Right forelimb (tissue), 1 donor: ENCODE measurements around the gene DSC1.
"Not testable (repeated sequence)": the region's sequence is repeated elsewhere in the genome, so short reads cannot be mapped to it uniquely, and the experiment has no call there.

Source experiments
- DNase-seq: peaks from one replicate; pipeline ENCODE4 v3.0.0-alpha.2; 2018

The DSC1 gene, protein sequence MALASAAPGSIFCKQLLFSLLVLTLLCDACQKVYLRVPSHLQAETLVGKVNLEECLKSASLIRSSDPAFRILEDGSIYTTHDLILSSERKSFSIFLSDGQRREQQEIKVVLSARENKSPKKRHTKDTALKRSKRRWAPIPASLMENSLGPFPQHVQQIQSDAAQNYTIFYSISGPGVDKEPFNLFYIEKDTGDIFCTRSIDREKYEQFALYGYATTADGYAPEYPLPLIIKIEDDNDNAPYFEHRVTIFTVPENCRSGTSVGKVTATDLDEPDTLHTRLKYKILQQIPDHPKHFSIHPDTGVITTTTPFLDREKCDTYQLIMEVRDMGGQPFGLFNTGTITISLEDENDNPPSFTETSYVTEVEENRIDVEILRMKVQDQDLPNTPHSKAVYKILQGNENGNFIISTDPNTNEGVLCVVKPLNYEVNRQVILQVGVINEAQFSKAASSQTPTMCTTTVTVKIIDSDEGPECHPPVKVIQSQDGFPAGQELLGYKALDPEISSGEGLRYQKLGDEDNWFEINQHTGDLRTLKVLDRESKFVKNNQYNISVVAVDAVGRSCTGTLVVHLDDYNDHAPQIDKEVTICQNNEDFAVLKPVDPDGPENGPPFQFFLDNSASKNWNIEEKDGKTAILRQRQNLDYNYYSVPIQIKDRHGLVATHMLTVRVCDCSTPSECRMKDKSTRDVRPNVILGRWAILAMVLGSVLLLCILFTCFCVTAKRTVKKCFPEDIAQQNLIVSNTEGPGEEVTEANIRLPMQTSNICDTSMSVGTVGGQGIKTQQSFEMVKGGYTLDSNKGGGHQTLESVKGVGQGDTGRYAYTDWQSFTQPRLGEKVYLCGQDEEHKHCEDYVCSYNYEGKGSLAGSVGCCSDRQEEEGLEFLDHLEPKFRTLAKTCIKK

DNA sequence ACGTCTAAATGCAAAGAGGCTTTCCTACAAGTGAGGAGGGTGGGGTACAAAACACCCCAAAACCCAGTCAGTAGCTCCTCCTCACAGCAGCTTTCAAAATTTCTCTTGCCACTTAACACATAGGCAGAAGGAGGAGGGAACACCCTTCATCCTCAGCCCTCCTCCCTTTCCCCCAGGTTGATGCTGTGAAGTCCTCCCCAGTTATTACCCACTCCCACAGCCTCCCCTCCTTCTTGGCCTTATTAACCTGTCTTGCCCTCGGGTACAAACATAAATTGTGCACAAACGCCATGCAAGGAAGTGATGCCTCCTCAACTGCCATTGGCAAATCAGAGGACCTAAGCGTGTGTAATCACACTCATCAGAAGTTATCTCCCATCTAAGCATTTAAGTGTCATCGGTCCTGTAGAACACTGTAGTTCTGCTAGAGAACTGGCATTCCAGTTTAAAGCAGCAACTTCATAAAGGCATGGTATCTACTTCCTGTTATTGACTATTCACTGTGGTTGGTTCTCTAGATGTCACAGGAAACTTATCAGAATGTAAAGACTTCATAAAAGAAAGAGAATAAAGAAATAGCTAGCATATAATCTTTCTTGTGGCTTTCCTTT is at the start of gene DSC1:
DSC1 (minus strand) TSS at position 32 of the 611 bp plus-strand sequence. CDS start 262 bp downstream, outside the sequence.
- no peak for DNase-seq

DNA sequence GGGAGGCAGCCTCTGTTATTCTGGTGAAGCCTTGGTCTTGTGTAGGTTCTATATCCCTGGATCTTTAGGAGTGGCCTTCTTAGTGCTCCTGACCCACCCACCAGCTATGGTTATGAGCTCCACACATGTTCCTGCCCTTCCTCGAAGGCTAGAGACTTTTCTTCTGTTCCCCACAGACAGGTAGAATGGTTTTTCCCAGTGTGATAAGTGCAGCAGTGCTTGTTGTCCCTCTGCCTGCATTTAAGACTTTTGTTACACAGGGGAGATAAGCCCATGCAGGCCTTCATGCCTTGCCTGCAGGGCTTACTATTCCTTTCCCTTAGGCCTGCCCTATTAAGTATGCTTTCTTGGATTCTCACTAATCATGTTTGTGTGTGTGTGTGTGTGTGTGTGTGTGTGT is 48.4 kb upstream of the DSC1 start:
- DNase-seq: no peak

GRCh38 chr18:31209041-31209440 is 46.4 kb upstream of the DSC1 start:
- no peak for DNase-seq

DNA sequence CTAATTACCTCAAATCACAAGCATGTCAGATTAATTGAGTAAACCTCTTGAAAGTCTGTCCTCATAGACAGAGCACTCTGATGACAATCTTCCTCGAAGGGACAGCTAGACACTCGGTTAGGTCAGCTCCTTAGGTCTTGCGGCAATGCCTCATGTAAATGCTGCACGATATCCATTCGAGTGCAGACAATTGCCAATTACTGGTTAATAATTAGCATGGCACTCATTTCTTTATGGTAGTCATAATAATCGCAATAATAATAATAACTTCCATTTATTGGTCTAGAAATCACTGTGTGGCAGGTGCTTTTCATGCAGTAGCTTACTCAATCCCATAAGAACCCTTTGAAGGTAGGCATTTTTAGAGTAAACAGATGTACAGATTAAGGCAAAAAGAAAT is 44.7 kb upstream of the DSC1 start:
- no peak for DNase-seq

DNA sequence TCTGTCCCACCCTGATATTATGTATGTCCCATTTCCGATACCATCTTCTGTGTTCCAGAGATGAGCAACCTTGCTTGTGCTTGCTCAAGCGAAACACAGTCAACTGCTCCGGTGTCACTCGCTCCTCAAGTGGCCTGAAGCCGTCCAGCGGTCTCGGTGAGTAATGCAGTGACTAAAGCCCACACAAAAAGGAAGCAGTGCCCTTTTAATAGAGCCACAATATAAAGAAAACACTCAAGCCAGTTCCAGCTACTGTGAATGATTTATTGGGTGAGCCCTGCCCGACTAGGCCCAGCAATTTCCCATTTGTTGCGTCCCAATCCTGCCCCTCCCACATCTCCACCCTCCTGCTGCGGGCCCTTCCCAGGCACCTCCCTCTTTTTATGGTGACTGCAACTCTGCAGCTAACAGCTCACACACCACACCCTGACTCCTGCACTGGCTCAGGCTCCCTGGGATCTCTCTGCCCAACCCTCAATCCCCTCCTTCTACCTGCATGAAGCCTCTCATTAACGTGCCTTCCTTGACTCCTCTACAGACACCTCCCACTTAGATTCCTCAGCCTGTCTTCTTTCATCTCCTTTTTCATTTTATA is 44.2 kb upstream of the DSC1 start:
- no peak for DNase-seq

DNA sequence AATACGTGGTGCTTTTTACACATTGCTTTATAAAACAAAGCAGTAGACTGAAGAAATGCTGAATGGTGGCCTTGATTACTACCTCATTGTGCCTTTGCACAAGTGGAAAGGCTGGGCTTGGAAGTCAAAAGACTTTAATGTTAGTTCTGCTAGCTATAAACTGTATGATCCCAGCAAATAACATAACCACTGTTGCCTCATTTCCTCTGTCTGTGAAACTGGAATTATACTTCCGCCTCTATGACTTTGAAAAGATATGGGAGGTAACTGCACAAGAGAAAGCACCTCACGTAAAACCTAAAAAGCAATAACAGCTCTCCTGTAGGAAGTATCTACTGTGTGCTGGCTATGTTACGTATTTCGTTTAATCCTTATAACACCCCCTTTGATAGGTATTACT is 43.4 kb upstream of the DSC1 start:
- no peak for DNase-seq

- DNase-seq: no peak
Observed at GRCh38 chr18:31205273-31205672, 42.6 kb upstream of the DSC1 start.

GRCh38 chr18:31204833-31205232 is 42.2 kb upstream of the DSC1 start:
- no peak for DNase-seq

DNA sequence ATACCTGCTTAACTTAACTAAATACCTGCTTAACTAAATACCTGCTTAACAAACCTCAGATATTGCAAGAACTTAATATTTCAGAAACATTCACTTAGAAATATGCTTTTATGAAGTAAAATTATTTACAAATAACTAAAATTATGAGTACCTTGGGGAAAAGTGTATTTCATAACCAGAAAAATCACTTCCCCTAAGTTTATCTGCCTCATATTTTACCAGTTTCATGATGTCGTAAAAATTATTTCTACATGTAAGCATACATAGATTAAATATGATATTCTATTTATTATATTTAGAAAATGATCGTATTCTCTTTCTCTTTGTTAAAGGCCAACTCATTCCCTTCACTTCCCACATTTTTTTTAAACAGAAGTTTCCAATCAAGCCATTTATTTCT is 41.5 kb upstream of the DSC1 start:
- no peak for DNase-seq

DNA sequence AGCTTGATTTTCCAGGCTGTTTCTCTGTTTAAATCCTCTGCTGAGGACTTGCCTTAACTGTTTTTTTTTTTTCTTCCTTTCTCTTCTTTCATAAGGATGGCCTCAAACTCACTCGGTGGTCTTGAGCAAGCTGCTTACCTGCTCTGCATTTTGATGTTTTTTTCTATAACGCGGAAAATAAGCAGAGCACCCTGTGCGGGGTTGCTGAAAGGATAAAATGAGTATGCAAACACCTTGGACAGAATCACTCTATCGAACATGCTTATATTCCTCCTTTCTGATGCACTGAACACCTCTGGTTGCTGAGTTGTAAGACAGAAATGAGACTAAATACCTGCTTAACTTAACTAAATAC is 41.1 kb upstream of the DSC1 start:
- DNase-seq: no peak

GRCh38 chr18:31203096-31203793 is 40.6 kb upstream of the DSC1 start:
- DNase-seq: no peak

DNA sequence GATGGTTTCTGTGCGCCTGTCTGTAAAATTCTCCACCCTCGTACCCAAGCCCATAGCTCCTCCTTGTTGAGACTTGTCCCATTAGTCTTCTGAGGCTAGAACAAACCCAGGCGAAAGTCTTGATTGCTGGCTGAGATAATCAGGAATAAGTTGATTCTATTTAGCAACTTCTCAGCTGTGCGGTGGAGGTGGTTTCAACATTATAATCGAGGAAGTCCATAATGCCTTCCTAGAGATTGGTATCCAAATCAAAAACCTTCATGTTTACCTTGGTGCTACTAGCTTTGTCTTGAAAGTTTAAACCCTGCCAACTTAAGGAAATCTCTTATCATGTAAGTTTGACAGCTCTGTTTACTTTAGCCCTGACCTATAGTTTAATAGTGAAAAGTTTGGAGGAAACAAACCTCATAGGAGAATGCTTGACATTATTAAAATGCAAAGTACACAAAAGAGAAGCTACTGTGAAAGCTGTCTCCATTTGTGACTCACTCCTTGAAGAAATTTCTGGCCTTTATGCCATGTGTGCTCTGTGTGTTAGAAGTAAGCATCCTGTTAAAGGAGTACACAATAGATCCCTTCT is 36.6 kb upstream of the DSC1 start:
- no peak for DNase-seq

DNA sequence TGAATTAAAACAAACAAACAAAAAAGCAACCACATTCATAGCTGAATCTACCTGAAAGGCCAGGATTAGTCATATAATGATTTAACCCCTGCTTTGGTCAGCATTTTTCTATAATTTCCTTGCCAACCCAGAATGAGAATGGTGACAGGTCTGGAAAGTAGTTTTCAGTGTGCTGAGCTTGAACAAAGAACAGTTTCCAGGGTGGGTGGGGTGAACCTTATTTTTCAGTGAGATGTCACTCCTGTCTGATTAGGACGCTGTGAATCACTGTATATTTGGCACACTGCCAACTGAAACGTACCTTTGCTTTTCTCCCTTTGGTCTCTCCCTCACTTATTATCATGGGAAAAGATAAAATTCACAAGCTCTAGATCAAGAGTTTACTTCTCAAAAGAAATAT is 35.0 kb upstream of the DSC1 start:
- DNase-seq: no peak

- DNase-seq: no peak
Observed at GRCh38 chr18:31195063-31195462, 32.4 kb upstream of the DSC1 start.

GRCh38 chr18:31192086-31192776 is 29.6 kb upstream of the DSC1 start:
- no peak for DNase-seq

DNA sequence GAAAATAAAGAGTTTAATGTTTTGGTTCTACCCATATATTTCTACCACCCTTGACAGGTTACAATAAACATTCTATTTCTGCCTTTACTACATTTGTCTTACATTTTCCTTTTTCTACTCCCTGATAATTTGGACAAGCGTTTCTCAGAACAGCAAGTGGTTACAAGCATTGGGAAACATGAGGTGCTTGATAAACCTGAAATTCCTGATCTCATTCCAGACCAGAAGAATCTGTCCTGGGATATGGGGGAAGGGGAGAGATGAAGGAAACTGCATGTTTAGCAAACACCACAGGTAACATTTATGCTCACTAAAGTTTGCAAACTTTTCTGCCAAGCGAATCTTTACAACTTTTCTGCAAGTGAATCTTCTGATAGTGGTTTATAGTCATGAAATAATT is 28.3 kb upstream of the DSC1 start:
- no peak for DNase-seq

GRCh38 chr18:31189757-31190156 is 27.1 kb upstream of the DSC1 start:
- DNase-seq: no peak

- DNase-seq: no peak
Observed at GRCh38 chr18:31185186-31185950, 22.7 kb upstream of the DSC1 start.

GRCh38 chr18:31183302-31183701 is 20.6 kb upstream of the DSC1 start:
- DNase-seq: no peak

GRCh38 chr18:31177369-31177768 is 14.7 kb upstream of the DSC1 start:
- not testable (repeated sequence) for DNase-seq

GRCh38 chr18:31176531-31176930 is 13.9 kb upstream of the DSC1 start:
- DNase-seq: no peak
